Peyer's patch (tissue), 4 donors: ENCODE data around the gene OR52E8. TPM values are rescaled to one million over a fixed set of nuclear protein-coding genes. Genes with fewer than 3 reads are reported as not detected.

Experiments used
- DNase-seq, 3 donors: peaks; one replicate each; pipeline ENCODE4 v3.0.0-alpha.2; 2017 to 2019
- H3K27ac ChIP-seq, 4 donors: fragments of 200-600 bp; sonication (generic); one replicate each; pipeline ENCODE4 v1.5.1; 2016 to 2019
- H3K27me3 ChIP-seq, 2 donors: fragments of 200-600 bp; sonication (generic); one replicate each; pipeline ENCODE4 v1.5.1; 2019
- H3K36me3 ChIP-seq, 3 donors: fragments of 200-600 bp; sonication (generic); one replicate each; pipeline ENCODE4 v1.5.1; 2016 to 2019
- H3K4me1 ChIP-seq, 4 donors: fragments of 200-600 bp; sonication (generic); one replicate each; pipeline ENCODE4 v1.5.1; 2016 to 2019
- H3K4me3 ChIP-seq, 4 donors: fragments of 200-600 bp; sonication (generic); 1 replicate in 3 of 4; 2 replicates in 1 of 4; pipeline ENCODE4 v1.5.1; 2016 to 2019; ENCODE audit warnings: mild to moderate bottlenecking in 1 of 4
- H3K9me3 ChIP-seq, 4 donors: fragments of 200-600 bp; sonication (generic); one replicate each; pipeline ENCODE4 v1.5.1; 2016 to 2019; ENCODE audit warnings: mild to moderate bottlenecking in 1 of 4
- POLR2A ChIP-seq, 2 donors: fragments of 450-650 bp; IDR thresholded peaks; one replicate each; pipeline ENCODE4 v1.5.1; 2017; ENCODE audit warnings: antibody characterized with exemption in 2 of 2, mild to moderate bottlenecking in 2 of 2, moderate library complexity in 2 of 2
- total RNA-seq, 4 donors: library from RNA; depleted of rRNA; stranded (reverse); fragments of >200 nt; gene quantifications; one replicate each; pipeline ENCODE4 v1.1.0, GENCODE V29; 2016
- TF ChIP-seq, protein P1 (sequence below), 6 experiments: fragments of 450-650 bp in 4 of 6; fragments of 200-600 bp in 2 of 6; sonication (generic) in 1 of 6; IDR thresholded peaks; one replicate each; pipeline ENCODE4 v1.5.1; 2017 to 2019; ENCODE audit warnings: antibody characterized with exemption in 6 of 6, mild to moderate bottlenecking in 3 of 6, moderate library complexity in 1 of 6

OR52E8 gene
- total RNA-seq, 4 donors from 2014 or later: not detected

DNA sequence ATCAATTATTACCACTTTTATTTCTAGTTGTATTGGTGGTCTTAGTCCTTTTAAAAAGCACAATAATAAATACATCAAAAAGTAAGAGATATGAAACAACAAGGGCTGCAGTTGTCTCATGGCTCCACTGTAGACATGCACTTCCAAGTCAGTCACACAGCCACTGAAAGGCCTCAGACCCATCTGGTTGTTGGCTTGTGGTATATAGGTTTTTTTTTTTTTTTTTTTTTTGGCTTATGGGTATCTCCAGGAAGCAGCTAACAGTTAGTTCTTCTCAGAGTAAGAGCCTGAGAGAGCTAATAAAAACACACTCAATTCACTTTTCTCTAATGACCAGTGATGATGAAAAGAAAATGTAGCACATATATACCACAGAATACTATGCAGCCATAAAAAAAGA, 9.8 kb downstream of the OR52E8 start:
- Histone ChIP-seq H3K4me3 (no peak overlapping the region), H3K4me1 (no peaks in the 10 kb centered on the region), H3K9me3 (no peaks in the 10 kb centered on the region), H3K27me3 (no peaks in the 10 kb centered on the region), H3K27ac (no peak overlapping the region), H3K36me3 (no peaks in the 10 kb centered on the region)
- DNase-seq: no peak
- TF ChIP-seq, protein P1, sequence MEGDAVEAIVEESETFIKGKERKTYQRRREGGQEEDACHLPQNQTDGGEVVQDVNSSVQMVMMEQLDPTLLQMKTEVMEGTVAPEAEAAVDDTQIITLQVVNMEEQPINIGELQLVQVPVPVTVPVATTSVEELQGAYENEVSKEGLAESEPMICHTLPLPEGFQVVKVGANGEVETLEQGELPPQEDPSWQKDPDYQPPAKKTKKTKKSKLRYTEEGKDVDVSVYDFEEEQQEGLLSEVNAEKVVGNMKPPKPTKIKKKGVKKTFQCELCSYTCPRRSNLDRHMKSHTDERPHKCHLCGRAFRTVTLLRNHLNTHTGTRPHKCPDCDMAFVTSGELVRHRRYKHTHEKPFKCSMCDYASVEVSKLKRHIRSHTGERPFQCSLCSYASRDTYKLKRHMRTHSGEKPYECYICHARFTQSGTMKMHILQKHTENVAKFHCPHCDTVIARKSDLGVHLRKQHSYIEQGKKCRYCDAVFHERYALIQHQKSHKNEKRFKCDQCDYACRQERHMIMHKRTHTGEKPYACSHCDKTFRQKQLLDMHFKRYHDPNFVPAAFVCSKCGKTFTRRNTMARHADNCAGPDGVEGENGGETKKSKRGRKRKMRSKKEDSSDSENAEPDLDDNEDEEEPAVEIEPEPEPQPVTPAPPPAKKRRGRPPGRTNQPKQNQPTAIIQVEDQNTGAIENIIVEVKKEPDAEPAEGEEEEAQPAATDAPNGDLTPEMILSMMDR (IDR thresholded peaks at IDR 0.05): no peak
- TF ChIP-seq POLR2A (IDR thresholded peaks at IDR 0.05): no peak

DNA sequence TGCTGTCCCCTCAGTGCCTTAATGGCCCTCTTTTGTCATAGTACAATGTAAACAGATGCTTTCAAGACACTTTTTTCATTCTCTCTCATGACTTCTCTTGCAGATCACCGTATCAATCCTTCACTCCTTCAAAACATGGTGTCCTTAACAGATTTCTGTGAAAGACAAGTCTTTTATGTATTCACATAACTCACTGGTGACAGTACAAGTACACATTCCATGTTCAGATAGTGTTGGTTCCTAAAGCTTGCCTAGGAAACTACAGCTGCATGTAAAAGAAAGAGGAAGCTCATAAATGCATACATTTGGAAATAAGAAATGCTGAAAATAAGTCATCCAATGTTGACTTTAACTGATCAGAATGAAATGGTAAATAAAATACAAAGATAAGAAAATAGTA, 10.8 kb downstream of the OR52E8 start:
- Histone ChIP-seq H3K4me1 (no peaks in the 10 kb centered on the region), H3K9me3 (no peaks in the 10 kb centered on the region), H3K36me3 (no peaks in the 10 kb centered on the region), H3K4me3 (no peak overlapping the region), H3K27me3 (no peaks in the 10 kb centered on the region), H3K27ac (no peak overlapping the region)
- TF ChIP-seq POLR2A (IDR thresholded peaks at IDR 0.05): no peak
- TF ChIP-seq, protein P1 (IDR thresholded peaks at IDR 0.05): no peak
- DNase-seq: no peak

DNA sequence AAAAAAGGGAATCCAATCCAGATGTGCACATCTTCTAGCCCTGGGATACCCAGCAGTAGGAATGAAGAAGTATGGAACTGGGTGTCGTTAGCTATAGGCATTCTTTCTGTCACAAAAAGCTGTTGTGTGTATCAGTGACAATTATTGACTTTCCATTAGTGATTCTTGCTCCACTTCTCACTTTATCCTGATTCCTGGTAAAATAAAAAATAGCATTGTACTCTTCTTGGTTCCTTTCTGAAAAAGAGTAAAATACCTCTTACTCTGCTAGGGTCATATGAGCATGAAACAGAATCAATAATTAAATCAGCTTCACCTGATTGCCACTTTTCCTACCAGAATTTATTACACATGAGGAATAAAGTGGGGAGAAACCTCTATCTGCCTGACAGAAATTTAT, 15.7 kb downstream of the OR52E8 start, which contains the start of gene OR52E6:
TSS of gene OR52E6 (minus strand) at position 101 of the 400 bp plus-strand sequence. CDS start at position 101, 0 bp downstream.
- Histone ChIP-seq H3K4me3 (no peak within 1 kb of the TSS), H3K27me3 (no peaks in the 10 kb centered on the region), H3K9me3 (no peaks in the 10 kb centered on the region), H3K27ac (no peak within 1 kb of the TSS), H3K36me3 (no peaks in the 10 kb centered on the region), H3K4me1 (no peaks in the 10 kb centered on the region)
- no peak for DNase-seq
- TF ChIP-seq POLR2A (IDR thresholded peaks at IDR 0.05): no peak
- TF ChIP-seq, protein P1 (IDR thresholded peaks at IDR 0.05): no peak

DNA sequence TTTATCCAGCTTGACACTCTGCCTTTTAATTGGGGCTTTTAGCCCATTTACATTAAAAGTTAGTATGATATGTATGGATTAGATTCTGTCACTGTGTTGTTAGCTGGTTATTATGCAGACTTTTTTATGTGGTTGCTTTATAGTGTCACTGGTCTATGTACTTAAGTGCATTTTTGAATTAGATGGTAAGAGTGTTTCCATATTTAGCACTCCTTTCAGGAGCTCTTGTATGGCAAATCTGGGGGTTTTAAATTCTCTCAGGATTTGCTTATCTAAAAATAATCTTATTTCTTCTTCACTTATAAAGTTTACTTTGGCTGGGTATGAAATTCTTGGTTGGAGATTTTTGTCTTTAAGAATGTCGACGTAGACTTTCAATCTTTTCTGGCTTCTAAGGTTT, 19.8 kb downstream of the OR52E8 start:
- no peaks in the 10 kb centered on the region for H3K36me3 ChIP-seq
- H3K4me3 ChIP-seq: no peak overlapping the region
- H3K27me3 ChIP-seq: no peaks in the 10 kb centered on the region
- no peaks in the 10 kb centered on the region for H3K9me3 ChIP-seq
- TF ChIP-seq, protein P1 (IDR thresholded peaks at IDR 0.05): no peak
- TF ChIP-seq POLR2A (IDR thresholded peaks at IDR 0.05): no peak
- H3K4me1 ChIP-seq: no peaks in the 10 kb centered on the region
- no peak overlapping the region for H3K27ac ChIP-seq
- DNase-seq: no peak

DNA sequence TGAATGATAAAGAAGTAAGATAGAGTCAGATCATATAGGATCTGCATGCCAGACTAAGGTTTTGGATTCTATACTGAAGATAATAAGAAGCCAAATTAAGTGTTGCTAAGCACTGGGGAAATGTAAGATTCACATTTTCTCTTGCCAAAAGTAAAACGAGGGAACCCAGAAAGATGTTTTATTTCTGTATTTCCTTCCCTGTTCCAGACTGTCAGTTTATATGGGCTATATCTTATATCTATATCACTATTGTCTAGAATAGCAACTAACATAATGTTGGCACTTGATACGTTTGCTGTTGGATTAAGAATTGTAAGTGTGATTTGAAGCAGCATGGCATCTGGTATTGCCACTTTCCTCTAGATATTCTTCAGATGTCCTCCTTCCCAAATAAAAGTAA, 24.0 kb downstream of the OR52E8 start:
- TF ChIP-seq, protein P1 (IDR thresholded peaks at IDR 0.05): no peak
- no peak for TF ChIP-seq POLR2A (IDR thresholded peaks at IDR 0.05)

More for the DNA sequence above, 24.0 kb downstream of the OR52E8 start:
- no peak for DNase-seq
- no peak overlapping the region for H3K27ac ChIP-seq
- H3K9me3 ChIP-seq: no peaks in the 10 kb centered on the region
- H3K36me3 ChIP-seq: no peaks in the 10 kb centered on the region
- H3K27me3 ChIP-seq: no peaks in the 10 kb centered on the region
- no peaks in the 10 kb centered on the region for H3K4me1 ChIP-seq
- no peak overlapping the region for H3K4me3 ChIP-seq
